HG03103 (cell line): ENCODE measurements around the gene DAP.
"Not testable (repeated sequence)": the region's sequence is repeated elsewhere in the genome, so short reads cannot be mapped to it uniquely, and the experiment has no call there.

Experiments
- ATAC-seq: cut with Tn5 transposase; IDR thresholded peaks from one replicate; pipeline ENCODE4 v1.9.1; 2021; ENCODE audit warnings: low read depth; ENCODE audit not compliant: unreplicated experiment

The DAP gene

DNA sequence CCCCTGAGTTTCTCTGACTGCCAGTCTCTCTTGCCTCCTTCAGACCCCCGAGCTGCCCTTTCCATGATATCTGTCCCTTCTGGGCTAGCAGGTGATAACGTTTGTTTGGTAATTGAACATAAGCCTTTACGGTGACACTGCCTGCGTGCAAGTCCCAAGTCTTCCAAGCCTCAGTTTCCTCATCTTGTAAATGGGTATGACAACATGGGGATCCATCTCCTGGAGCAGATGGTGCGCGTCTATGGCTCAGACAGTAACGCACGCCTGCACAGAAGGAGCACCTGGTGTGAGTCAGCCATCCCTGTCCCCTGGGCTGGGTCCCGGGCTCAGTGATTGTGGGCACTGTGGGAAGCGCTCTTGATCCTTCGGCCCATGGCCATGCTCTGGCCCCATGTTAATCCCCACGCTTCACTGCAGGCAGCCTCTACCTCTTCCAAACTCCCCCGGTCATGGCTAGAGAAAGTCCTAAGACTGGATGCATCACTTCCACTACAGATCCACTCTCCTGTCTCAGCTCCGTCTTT, 85.8 kb downstream of the DAP start:
- no peak for ATAC-seq

DNA sequence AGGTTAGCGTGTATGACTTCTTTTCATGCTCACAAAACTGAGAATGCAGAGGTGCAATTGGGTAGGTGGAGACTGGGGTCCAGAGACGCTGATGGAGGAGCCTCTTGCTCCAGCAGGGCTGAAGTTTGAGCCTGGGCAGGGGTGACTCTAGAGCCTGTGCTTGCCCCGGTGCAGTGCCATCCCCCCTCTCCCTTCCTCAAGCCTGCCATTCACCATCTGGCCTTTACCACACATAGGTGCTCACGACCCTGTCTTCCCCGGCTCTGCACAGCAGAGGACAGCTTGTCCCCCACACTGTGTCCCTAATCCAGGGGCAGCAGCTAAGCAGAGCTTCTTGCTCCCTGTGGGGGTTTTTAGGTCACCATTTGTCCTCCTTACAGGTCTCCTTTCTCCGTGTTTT, 86.5 kb downstream of the DAP start:
- ATAC-seq: no peak

DNA sequence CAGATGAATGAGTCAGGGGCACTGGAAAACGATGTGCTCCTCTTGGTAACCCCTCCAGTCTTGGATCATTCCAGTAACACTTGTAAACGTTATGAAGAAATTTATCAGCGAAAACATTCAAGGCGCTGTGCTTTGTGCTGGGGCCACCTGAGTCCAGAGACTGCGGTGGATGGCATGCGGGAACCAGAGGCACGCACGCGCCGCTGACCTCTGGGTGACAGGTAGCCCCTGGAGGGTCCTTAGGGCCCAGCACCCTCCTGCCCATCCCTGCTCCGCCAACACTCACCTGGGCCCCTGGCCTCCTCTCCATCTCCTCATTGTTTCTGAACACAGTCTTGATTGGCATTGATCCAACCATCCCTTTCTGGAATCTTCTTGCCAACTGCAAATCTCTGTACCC, 86.9 kb downstream of the DAP start:
- no peak for ATAC-seq

DNA sequence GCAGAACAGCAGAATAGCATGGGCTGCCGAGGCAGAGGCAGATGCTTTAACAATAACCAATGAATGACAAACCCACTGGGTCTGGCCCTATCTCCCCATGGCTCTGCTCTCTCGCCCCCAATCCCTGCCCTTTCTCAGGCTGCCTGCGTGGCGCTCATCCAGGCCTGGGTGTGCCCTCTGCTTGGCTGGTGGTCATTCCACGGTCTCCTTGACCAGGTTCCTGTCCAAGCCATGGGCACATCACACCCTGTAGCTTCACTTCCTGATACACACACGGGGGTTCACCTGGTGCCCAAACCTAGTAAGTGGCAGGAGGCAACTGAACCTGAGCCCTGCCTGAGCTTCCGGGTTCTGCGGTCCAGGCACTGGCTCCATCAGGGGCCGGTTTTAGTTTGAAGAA, 87.6 kb downstream of the DAP start:
- ATAC-seq: no peak

DNA sequence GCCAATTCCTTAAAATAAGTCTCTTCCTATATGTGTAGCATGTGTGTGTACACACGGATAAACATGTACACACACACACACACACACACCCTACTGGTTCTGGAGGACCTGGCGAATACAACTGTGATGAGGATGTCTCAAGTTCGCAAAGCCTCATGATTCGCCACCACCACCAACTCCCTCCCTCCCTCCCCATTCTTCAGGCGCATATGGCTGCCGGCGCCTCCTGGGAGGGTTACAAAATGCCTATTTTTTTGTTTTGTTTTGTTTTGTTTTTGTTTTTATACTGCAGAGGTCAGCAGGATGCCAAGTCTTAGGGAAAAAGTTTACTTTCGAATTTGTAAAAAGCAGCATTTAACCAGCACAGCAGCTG, 88.0 kb downstream of the DAP start:
- no peak for ATAC-seq

DNA sequence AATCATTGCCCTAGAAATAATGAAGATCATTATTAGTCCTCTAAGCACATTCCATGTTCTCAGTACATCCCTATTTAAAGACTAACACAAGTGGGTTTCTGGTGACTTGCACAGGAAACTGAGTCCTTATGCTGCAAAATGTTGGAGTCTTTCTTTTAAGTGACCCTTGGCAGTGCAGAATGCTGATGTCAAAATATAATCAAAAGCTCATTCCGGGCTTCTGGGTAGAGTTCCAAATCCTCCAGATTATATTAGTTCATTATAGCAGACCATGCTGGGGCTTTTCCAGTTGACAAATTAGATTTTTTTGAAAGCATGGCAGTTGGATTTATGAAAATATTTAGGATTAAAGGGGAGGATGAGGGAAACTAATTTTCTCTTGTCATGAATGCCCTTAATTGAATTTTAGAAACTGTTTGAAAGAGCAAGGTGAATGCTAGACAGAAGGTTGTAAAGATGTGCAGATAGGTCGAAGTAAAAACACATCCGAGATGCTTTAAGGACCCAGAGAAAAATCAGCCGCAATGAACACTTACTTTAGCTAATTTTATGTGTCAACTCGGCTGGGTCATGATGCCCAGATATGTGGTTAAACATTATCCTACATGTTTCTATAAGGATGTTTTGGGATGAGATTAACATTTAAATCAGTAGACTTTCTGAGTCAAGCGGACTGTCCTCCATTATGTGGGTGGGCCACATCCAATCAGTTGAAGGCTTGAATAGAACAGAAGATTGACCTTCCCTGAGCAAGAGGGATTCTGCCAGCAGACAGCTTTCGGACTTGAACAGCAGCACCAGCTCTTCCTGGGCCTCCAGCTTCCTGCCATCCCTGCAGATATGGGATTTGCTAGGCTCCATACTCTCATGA, 88.7 kb downstream of the DAP start:
- no peak for ATAC-seq

DNA sequence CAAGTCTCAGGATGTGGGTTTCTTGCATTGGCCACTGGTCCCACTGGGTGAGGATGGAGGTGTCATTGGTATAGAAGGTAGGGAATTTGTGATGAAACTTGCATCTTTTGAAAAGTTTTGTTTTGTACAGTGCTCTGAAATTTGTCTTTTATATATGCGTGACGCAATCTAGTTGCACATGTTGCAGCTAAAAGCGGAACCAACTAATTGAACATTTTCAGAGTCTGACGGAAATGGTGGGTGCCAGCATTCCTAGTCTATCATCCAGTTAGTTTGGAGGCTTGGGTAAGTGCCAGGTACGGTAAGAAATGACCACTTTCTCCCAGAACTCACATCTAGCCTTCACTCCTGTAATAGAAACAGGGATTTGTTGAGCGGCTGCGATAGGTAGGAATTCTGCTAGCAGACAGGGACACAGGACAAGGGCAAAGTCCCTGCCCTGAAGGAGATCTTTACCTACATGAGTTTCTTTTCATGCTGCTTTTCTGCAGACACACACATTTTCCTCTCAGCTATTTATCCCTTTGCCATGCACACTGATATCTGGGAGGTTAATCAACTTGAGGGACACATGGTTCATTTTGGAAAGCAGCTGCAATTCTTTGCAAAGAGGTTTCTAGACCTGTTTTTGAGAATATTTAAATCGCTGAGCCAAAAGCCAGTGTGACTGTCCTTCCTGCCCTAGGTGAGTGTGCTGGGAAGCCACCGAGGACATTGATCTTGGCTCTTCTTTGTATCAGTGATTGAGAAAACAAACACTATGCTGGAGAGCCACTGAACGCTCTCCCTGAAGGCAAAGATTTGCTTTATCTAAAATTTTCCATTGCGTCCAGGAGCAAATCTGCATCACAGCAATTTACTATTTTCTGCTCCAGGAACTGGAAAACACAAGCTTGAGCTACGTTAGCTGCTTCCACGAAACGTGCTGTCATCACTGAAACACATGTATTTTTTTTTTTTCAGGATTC, 89.7 kb downstream of the DAP start:
- no peak for ATAC-seq

DNA sequence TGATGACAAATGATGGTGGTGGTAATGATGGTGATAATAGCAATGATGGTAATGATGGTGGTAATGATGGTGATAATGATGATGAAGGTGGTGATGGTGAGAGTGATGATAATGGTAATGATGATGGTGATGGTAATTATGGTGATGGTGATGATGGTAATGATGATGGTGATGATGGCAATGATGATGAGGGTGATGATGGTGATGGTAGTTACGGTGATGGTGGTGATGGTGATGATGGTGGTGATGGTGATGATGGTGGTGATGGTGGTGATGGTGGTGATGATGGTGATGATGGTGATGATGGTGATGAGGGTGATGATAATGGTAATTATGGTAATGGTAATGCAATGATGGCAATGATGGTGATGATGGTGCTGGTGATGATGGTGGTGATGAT, 91.1 kb downstream of the DAP start:
- no peak for ATAC-seq

DNA sequence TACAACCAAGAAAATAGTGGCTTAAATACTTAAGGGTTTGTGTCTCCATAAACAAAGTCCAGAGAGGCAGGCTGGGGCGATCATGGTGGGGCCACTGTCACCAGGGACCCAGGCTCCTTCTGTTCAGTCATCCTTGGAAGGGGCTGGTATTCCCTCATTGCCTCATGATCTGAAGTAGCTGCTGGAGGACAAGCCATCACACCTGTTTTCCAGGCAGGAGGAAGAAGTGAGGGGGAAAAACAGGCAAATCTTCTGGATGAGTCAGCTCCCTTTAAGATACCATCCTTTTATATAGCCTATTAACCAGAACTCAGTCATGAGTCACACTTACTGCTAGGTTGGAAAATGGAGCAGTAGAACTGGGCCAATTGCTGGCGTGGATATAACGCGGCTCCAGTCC, 92.3 kb downstream of the DAP start:
- ATAC-seq: no peak

DNA sequence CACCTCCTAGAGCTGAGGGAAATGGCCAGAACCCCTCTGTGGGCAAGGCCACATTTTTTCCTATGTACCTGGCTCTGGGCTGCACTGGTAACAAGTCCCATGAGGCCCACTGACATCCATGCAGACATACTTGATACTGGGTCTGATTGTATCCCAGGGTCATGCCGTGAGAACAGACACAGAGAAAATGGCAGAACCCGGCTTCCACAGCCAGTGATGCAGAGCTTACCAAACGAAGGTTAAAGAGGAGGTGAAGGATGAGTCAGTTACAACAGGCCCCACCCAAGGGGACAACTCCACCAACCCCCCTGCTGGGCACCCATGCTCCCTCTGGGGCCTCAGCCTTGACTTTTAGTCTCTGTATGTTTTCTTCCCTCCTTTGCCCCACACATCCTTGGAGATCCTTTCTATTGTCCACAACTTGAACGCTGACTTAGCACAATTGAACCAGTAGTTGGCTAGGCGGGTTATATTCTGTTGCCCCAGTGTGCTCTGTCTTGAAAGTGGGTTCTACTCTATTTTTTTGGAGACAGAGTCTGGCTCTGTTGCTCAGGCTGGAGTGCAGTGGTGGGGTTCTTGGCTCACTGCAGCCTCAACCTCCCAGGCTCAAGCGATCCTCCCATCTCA, 93.5 kb downstream of the DAP start:
- ATAC-seq: no peak

DNA sequence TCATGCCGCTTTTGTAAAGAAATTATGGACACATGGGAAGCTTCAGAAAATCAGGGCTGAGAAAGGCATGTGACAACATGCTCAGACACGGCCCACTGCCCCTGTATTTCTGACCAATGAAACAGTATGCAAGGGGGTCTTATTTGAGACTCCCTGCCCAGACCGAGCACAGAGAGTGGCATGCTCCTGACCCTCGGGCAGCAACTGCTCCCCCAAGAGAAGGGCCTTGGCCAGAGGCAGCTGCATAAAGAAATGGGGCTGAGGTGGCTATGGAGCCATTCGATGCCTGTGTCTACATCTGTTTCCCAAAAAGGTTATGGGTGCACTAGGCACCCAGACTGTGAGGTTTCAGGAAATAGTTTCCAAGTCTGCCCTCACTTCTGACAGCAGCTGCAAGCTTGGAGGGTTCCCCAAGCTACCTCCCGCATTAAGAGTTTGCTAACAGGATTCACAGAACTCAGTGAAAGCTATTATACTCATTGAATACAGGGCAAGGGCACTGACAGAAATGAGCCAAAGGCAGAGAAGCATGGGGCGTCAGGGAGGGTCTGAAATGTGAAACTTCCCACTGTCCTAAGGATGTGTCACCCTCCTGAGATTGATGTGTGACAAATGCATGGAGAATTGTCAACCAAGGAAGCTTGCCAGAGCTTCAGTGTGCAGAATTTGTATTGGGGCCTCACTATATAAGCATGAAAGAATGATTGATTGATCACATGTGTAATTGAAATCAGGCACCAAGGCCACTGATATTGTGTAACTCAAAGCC, 94.3 kb downstream of the DAP start:
- no peak for ATAC-seq

DNA sequence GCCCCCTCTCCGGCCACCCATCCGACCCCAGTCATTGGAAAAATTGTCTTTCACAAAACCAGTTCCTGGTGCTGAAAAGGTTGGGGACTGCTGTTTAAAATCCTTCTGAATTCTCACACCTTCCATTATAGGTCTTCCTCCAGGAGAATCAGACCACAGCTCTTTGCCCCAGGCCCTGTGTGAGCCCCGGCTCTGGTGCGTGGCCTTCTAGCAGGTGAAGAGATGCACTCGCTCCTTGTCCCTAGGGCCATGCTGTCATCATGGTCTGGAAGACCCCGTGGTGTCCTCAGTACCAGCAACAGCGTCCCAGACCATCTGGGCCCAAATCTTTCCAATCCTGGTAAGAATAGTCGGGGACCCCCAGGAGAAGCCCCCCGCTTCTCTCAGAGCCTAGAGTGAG, 95.2 kb downstream of the DAP start:
- no peak for ATAC-seq

DNA sequence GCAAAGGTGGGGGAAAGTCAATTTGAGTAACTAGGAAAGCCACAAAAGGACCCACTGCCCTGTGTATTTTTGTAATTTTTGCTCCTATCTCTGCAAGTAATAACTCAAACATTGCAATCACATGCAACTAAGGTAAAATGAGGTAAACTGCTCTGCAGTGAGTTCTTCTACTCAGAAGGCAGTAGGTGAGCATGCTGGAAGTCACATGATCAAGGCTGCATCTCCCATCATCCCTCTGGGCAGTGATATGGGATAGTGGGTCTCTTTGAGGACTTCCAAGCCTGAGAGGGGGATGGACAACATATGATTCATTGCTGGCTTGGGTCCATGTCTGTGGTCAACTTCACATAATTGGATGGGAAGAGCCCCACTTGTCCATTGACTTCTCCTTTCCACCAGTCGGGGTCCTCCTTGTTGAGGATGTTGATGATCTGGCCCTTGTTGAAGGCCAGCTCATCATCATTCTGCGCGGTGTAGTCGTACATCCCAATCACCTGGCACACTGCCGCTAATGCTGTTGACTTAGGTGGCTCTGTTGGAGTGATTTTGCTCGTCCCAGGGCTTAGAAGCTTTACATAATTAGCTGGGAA, 96.8 kb downstream of the DAP start:
- ATAC-seq: not testable (repeated sequence)

DNA sequence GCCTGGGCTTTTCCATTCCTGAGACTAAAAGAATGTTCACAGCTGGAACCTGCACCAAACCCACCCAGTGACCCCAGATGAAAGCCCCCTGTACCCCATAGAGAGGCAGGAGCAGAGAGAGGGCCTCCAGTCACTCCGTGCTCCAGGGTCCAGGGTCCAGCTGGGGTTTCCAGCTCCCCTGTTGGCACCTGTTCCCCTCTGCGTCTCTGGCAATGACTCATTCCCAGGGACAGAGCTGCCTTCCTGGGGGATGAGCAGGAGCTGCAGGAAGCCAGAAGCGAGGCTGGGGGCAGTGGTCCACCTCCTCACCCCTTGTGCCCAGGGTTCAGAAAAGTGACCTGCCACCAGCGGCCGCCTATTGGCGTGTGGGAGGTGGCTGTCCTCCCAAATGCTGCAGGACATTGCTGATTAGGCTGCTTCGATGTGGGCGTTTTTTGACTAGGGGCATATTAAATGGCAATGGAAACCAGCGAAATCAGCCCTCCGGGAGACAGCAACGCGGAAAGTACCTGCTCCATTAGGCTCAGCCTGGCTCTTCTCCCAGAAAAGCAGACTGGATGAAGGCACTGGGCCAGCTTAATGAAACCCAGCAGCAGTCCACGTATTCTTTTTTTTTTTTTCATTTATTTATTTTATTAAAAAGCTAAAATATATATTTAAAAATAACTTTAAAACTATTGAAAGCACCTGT, 97.4 kb downstream of the DAP start:
- no peak for ATAC-seq

DNA sequence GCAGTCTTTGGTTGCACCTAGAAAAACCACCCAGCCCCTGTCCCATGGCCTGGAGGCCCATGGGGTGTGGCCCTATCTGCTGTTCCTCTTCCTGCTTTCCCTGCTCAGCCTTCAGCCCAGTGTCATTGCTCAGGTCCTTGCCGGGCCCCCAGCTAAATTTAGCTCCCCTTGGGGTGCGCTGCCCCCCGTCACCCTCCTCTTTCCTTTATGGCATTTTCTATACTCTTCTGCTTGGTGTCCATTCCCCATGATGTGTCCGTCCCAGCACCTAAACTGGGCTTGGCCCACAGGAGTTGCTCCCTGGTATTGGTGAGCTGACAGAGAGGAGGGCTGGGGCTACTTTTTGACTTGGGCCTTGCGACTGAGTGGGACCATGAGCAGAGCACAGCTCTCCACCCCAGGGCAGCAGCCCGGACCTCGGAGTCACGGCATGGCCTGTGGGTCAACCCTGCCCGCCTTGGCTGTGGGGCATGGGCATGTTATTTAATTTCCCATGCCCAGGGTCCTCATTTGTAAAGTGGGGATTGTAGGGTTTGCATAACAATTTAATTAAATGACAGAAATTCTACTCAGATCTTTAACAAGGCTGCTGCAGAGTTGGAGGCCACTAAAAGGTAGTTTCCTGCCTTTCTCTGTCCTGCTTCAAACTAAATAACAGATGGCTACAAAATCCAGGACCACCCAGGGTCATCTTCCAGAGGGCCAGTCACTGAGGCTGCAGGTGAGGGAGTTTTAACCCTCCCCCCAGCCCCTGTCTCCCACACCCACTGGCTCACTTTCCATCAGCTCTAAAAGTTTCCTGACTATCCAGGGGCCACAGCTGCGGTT, 98.2 kb downstream of the DAP start:
- ATAC-seq: no peak

DNA sequence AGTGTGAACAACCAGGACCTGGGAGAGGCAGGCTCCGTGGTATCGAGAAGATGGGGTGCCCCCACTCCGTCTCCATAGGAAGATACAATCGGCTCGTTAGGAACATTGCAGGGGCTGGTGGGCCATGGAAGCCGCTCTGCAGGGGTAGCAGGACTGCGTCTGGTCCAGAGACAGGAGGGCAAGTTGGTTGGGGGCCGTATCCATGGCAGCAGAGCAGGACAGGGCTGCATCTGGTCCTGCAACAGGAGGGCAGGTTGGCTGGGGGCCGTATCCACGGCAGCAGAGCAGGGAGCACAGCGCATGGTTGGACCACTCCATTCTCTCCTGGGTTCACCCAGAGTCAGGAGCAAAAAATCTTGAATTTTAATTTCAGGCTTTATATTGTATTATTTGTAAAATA, 99.0 kb downstream of the DAP start:
- ATAC-seq: no peak

DNA sequence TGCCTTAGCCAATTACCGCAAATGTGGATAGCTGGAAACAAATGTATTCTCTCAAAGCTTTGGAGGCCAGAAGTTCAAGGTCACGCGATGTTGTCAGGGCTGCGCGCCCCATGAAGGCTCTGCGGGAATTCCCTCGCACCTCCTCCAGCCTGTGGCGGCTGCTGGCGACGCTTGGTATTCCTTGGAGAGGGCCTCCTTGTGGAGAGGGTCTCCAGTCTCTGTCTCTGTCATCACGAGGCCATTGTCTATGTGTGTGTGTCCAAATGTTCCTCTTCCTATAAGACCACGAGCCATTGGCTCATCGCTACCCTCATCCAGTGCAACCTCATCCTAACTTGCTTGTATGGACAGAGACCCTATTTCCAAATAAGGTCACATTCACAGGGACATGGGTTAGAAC, 99.6 kb downstream of the DAP start:
- no peak for ATAC-seq

DNA sequence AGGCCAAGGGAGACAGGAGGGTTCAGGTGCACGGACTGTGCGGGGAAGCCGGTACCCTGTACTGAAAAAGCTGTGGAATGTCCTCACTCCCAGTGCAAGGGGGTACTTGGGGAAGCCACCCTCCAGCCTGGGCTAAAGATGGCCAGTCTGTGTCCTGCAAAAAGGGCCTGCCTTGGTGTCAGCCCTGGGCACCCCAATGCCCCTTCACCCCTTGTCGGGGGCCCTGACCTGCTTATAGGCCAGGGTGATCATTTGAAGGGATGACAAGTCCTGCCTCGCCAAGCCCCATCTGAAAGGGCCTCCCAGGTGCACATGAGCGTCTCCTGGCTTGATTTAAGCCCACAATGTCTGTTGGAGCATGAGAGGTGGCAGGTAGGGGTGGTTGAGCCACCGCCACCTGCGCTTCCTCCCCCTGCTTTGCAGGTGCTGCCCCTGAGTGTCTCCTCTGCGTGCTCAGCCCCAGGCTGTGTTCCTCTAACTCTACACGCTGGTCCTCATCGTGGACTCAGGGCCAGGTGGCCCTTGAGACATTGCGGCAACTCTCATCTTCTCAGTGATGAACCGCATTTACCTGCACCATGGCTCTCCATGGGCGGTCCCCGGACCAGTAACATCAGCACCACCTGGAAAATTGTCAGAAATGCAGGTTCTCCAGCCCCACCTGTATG, 100.2 kb downstream of the DAP start:
- ATAC-seq: no peak
